Panc1 (cell line): ENCODE results near the gene MAPK10. TPM values are rescaled to one million over a fixed set of nuclear protein-coding genes. Genes with fewer than 3 reads are reported as not detected.

Source experiments
- ATAC-seq: fragments of 200-7000 bp; cut with Tn5 transposase; 2 replicates; pipeline ENCODE4 v1.9.1; 2020; ENCODE audit warnings: mild to moderate bottlenecking, moderate library complexity
- BruUV-seq: library from RNA; stranded (reverse); fragments of 400-500 nt; replicated peaks from 2 replicates; lab custom pipeline; 2021; lab: Mats Ljungman, UMichigan
- CTCF ChIA-PET: fragments of 300-600 bp; sonication (Branson Sonifier 250); formaldehyde crosslinking; loops from one replicate; lab custom pipeline; 2022; ENCODE audit warnings: antibody characterized with exemption; lab: Charles Lee
- POLR2A ChIA-PET: fragments of 300-600 bp; sonication (Branson Sonifier 250); formaldehyde crosslinking; loops from one replicate; lab custom pipeline; 2022; ENCODE audit warnings: antibody characterized with exemption; lab: Charles Lee
- DNase-seq: peaks from one replicate; pipeline ENCODE4 v3.0.0-alpha.2; 2010; ENCODE audit warnings: low read depth, low spot score
- H3K27ac ChIP-seq: 2 replicates; pipeline ENCODE4 v1.5.1; 2011; ENCODE audit warnings: mild to moderate bottlenecking, low read length, inconsistent platforms
- H3K27me3 ChIP-seq: fragments of 200-500 bp; sonication (Bioruptor generic); 2 replicates; pipeline ENCODE4 v1.6.0; 2014; ENCODE audit warnings: low read length, inconsistent platforms; ENCODE audit not compliant: control insufficient read depth, insufficient read depth
- H3K36me3 ChIP-seq: fragments of 200-500 bp; sonication (Bioruptor generic); 2 replicates; pipeline ENCODE4 v1.5.1; 2014; ENCODE audit warnings: inconsistent platforms, mild to moderate bottlenecking, low read length, moderate library complexity; ENCODE audit not compliant: control insufficient read depth, insufficient read depth
- H3K4me1 ChIP-seq: 2 replicates; pipeline ENCODE4 v1.5.1; 2011; ENCODE audit warnings: inconsistent platforms, mild to moderate bottlenecking, low read length, moderate library complexity; ENCODE audit not compliant: control insufficient read depth, insufficient read depth
- H3K4me3 ChIP-seq, 2 experiments: 2 replicates each; pipeline ENCODE4 v1.5.1; 2011 to 2012; ENCODE audit warnings: low read depth in 2 of 2, low read length in 2 of 2, mild to moderate bottlenecking in 2 of 2, inconsistent platforms in 1 of 2, moderate library complexity in 1 of 2
- H3K9me3 ChIP-seq: fragments of 200-500 bp; sonication (Bioruptor generic); 2 replicates; pipeline ENCODE4 v1.5.1; 2014; ENCODE audit warnings: low read depth, mild to moderate bottlenecking, inconsistent platforms, low read length, moderate library complexity; ENCODE audit not compliant: control insufficient read depth, insufficient read depth
- CTCF ChIP-seq: fragments of 450-650 bp; IDR thresholded peaks from 2 replicates; pipeline ENCODE4 v1.5.1; 2017; ENCODE audit warnings: mild to moderate bottlenecking
- POLR2AphosphoS5 ChIP-seq: IDR thresholded peaks from 2 replicates; pipeline ENCODE4 v1.6.1; 2012; ENCODE audit warnings: mild to moderate bottlenecking, low read depth, low read length, moderate library complexity
- REST ChIP-seq, 2 experiments: IDR thresholded peaks; 2 replicates each; pipeline ENCODE4 v1.6.1; 2011 to 2012; ENCODE audit warnings: low read depth in 2 of 2, control low read depth in 1 of 2, low read length in 1 of 2, mild to moderate bottlenecking in 1 of 2, moderate library complexity in 1 of 2; ENCODE audit not compliant: insufficient read depth in 1 of 2
- SIN3A ChIP-seq: IDR thresholded peaks from 2 replicates; pipeline ENCODE4 v1.6.1; 2012; ENCODE audit warnings: low read depth, mild to moderate bottlenecking, low read length, moderate library complexity, borderline replicate concordance; ENCODE audit not compliant: insufficient read depth
- TCF7L2 ChIP-seq: IDR thresholded peaks from 2 replicates; pipeline ENCODE4 v1.6.1; 2011; ENCODE audit warnings: mild to moderate bottlenecking, low read depth, low read length, inconsistent platforms
- in situ Hi-C: cut with HindIII; loops from 2 replicates; pipeline ENCODE4 v1.10.0; 2016; ENCODE audit warnings: low sequenced_read_pairs, low pct_unique_long_range_greater_than_20kb
- intact Hi-C: fragments of 100-400 bp; cut with micrococcal nuclease; formaldehyde crosslinking; loops from one replicate; pipeline ENCODE4 v1.10.0; 2022; ENCODE audit not compliant: unreplicated experiment
- total RNA-seq: library from RNA; stranded (reverse); gene quantifications from one replicate; pipeline ENCODE4 v1.2.1, GENCODE V29; 2021; ENCODE audit not compliant: unreplicated experiment

MAPK10 gene
- total RNA-seq, 1 experiment from 2014 or later = 0.85 TPM

- ChIA-PET POLR2A (no interaction called here), CTCF (no interaction called here)
- Histone ChIP-seq H3K27me3 (no peaks in the 10 kb centered on the region), H3K27ac (no peak overlapping the region), H3K4me1 (no peaks in the 10 kb centered on the region), H3K36me3 (no peaks in the 10 kb centered on the region), H3K4me3 (no peak overlapping the region), H3K9me3 (no peaks in the 10 kb centered on the region)
- no TSS peak for BruUV-seq
- no peak for TF ChIP-seq SIN3A
- no peak for TF ChIP-seq REST (IDR thresholded peaks at IDR 0.05; ENCODE audit: insufficient read depth in 1 of 2, low read depth in 2 of 2, low read length in 1 of 2)
- TF ChIP-seq CTCF = no peak
- TF ChIP-seq POLR2AphosphoS5 = no peak
- TF ChIP-seq TCF7L2 = no peak
- no peak for ATAC-seq
- in situ Hi-C loops (no loop called here), intact Hi-C loops (no loop called here)
- DNase-seq = no peak
Measured at GRCh38 chr4:86101841-86102240, 258.0 kb downstream of the MAPK10 start.

- no peaks in the 10 kb centered on the region for H3K27me3 ChIP-seq
- DNase-seq (no peak), ATAC-seq (no peak)
- no peak overlapping the region for H3K27ac ChIP-seq
- no peaks in the 10 kb centered on the region for H3K36me3 ChIP-seq
- no peaks in the 10 kb centered on the region for H3K9me3 ChIP-seq
- BruUV-seq = no TSS peak
- CTCF ChIA-PET = no interaction called here
- H3K4me3 ChIP-seq = no peak overlapping the region
- intact Hi-C loops (no loop called here), in situ Hi-C loops (no loop called here)
- POLR2A ChIA-PET = no interaction called here
- TF ChIP-seq TCF7L2 = no peak
- TF ChIP-seq REST (IDR thresholded peaks at IDR 0.05; ENCODE audit: insufficient read depth in 1 of 2, low read depth in 2 of 2, low read length in 1 of 2) = no peak
- no peak for TF ChIP-seq CTCF
- TF ChIP-seq SIN3A = no peak
- TF ChIP-seq POLR2AphosphoS5 = no peak
- H3K4me1 ChIP-seq = no peaks in the 10 kb centered on the region
Measured at GRCh38 chr4:86101410-86101809, 258.4 kb downstream of the MAPK10 start.
